ENCODE results near the gene LDHAL6A. TPM values are rescaled to one million over a fixed set of nuclear protein-coding genes. Genes with fewer than 3 reads are reported as not detected.
A peak's percentile ranks its signal among the peaks of the same experiment; 100 is the strongest.

Gene LDHAL6A
- total RNA-seq, 1 experiment from 2014 or later: not detected

DNA sequence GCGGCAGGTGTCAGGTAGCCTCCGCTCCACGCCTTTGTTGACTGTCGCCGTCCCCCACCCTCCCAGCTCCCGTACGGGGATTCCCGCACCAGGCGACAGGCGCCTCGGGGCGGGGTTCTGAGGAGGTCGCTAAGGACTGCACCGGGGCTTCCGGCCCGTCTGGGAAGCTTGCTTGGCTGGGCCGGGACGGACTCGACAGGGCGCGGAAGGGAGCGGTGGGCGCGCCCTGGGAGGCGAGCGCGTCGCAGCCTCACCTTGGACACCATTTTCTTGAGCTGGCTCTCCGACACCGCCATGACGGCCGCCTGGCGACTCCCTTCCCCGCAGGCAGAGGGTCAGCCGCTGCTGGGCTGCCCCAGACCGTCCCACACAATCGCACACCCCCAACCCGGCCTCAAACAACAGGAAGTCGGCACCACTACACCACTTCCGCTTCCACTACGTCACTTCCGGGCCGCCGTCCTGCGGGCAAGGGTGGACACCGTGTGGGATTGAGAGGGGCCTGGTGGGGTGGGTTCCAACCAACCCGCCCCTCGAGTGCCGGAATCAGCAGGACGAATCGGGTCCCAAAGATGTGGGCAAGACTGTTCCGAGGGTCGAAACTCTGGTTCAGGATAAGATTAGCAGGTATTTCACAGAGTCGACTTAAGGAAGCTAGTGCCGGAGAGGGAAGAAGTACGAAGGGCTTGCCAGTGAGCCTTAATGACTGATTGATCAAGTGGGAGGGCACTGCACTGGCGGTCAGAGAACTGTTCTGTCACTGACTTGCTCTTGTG lies 71.1 kb downstream of the LDHAL6A start, which contains the start of gene TSG101 (continued):
- TF ChIP-seq, protein P1, sequence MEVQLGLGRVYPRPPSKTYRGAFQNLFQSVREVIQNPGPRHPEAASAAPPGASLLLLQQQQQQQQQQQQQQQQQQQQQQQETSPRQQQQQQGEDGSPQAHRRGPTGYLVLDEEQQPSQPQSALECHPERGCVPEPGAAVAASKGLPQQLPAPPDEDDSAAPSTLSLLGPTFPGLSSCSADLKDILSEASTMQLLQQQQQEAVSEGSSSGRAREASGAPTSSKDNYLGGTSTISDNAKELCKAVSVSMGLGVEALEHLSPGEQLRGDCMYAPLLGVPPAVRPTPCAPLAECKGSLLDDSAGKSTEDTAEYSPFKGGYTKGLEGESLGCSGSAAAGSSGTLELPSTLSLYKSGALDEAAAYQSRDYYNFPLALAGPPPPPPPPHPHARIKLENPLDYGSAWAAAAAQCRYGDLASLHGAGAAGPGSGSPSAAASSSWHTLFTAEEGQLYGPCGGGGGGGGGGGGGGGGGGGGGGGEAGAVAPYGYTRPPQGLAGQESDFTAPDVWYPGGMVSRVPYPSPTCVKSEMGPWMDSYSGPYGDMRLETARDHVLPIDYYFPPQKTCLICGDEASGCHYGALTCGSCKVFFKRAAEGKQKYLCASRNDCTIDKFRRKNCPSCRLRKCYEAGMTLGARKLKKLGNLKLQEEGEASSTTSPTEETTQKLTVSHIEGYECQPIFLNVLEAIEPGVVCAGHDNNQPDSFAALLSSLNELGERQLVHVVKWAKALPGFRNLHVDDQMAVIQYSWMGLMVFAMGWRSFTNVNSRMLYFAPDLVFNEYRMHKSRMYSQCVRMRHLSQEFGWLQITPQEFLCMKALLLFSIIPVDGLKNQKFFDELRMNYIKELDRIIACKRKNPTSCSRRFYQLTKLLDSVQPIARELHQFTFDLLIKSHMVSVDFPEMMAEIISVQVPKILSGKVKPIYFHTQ (CRISPR knock-in tag; IDR thresholded peaks at IDR 0.05): no peak
- TF ChIP-seq ZNF232 (CRISPR knock-in tag; IDR thresholded peaks at IDR 0.05) (0 out of 2 replicates have a peak, but pooled peaks have one; percentile 60), NR3C1 (CRISPR knock-in tag; conservative IDR thresholded peaks at IDR 0.05; ENCODE audit: low read depth) (no peak), ATF1 (CRISPR knock-in tag; IDR thresholded peaks at IDR 0.05) (no peak), EMX1 (CRISPR knock-in tag; IDR thresholded peaks at IDR 0.05) (no peak), ZNF416 (CRISPR knock-in tag; IDR thresholded peaks at IDR 0.05) (peak; percentile 57; the same call in 1 of the 2 replicates), GRHL2 (CRISPR knock-in tag; IDR thresholded peaks at IDR 0.05; ENCODE audit: insufficient replicate concordance, severe bottlenecking) (no peak), JUN (CRISPR knock-in tag; IDR thresholded peaks at IDR 0.05) (peak; percentile 67; the same call in 1 of the 2 replicates), JAZF1 (CRISPR knock-in tag; IDR thresholded peaks at IDR 0.05) (no peak), ZBTB21 (CRISPR knock-in tag; IDR thresholded peaks at IDR 0.05; ENCODE audit: borderline replicate concordance) (no peak), ESRRA (CRISPR knock-in tag; IDR thresholded peaks at IDR 0.05; ENCODE audit: borderline replicate concordance) (no peak)
- TF ChIP-seq, protein P2, sequence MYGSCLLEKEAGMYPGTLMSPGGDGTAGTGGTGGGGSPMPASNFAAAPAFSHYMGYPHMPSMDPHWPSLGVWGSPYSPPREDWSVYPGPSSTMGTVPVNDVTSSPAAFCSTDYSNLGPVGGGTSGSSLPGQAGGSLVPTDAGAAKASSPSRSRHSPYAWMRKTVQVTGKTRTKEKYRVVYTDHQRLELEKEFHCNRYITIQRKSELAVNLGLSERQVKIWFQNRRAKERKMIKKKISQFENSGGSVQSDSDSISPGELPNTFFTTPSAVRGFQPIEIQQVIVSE (CRISPR knock-in tag; IDR thresholded peaks at IDR 0.05; ENCODE audit: borderline replicate concordance): no peak
- TF ChIP-seq, protein P3, sequence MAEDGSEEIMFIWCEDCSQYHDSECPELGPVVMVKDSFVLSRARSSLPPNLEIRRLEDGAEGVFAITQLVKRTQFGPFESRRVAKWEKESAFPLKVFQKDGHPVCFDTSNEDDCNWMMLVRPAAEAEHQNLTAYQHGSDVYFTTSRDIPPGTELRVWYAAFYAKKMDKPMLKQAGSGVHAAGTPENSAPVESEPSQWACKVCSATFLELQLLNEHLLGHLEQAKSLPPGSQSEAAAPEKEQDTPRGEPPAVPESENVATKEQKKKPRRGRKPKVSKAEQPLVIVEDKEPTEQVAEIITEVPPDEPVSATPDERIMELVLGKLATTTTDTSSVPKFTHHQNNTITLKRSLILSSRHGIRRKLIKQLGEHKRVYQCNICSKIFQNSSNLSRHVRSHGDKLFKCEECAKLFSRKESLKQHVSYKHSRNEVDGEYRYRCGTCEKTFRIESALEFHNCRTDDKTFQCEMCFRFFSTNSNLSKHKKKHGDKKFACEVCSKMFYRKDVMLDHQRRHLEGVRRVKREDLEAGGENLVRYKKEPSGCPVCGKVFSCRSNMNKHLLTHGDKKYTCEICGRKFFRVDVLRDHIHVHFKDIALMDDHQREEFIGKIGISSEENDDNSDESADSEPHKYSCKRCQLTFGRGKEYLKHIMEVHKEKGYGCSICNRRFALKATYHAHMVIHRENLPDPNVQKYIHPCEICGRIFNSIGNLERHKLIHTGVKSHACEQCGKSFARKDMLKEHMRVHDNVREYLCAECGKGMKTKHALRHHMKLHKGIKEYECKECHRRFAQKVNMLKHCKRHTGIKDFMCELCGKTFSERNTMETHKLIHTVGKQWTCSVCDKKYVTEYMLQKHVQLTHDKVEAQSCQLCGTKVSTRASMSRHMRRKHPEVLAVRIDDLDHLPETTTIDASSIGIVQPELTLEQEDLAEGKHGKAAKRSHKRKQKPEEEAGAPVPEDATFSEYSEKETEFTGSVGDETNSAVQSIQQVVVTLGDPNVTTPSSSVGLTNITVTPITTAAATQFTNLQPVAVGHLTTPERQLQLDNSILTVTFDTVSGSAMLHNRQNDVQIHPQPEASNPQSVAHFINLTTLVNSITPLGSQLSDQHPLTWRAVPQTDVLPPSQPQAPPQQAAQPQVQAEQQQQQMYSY (CRISPR knock-in tag; IDR thresholded peaks at IDR 0.05): 0 out of 2 replicates have a peak, but pooled peaks have one; percentile 24
- TF ChIP-seq, protein P4, sequence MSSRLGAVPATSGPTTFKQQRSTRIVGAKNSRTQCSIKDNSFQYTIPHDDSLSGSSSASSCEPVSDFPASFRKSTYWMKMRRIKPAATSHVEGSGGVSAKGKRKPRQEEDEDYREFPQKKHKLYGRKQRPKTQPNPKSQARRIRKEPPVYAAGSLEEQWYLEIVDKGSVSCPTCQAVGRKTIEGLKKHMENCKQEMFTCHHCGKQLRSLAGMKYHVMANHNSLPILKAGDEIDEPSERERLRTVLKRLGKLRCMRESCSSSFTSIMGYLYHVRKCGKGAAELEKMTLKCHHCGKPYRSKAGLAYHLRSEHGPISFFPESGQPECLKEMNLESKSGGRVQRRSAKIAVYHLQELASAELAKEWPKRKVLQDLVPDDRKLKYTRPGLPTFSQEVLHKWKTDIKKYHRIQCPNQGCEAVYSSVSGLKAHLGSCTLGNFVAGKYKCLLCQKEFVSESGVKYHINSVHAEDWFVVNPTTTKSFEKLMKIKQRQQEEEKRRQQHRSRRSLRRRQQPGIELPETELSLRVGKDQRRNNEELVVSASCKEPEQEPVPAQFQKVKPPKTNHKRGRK (CRISPR knock-in tag; IDR thresholded peaks at IDR 0.05; ENCODE audit: borderline replicate concordance): no peak
- TF ChIP-seq, protein P5, sequence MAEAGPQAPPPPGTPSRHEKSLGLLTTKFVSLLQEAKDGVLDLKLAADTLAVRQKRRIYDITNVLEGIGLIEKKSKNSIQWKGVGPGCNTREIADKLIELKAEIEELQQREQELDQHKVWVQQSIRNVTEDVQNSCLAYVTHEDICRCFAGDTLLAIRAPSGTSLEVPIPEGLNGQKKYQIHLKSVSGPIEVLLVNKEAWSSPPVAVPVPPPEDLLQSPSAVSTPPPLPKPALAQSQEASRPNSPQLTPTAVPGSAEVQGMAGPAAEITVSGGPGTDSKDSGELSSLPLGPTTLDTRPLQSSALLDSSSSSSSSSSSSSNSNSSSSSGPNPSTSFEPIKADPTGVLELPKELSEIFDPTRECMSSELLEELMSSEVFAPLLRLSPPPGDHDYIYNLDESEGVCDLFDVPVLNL (CRISPR knock-in tag; IDR thresholded peaks at IDR 0.05; ENCODE audit: borderline replicate concordance, low read depth): no peak
- TF ChIP-seq, protein P6, sequence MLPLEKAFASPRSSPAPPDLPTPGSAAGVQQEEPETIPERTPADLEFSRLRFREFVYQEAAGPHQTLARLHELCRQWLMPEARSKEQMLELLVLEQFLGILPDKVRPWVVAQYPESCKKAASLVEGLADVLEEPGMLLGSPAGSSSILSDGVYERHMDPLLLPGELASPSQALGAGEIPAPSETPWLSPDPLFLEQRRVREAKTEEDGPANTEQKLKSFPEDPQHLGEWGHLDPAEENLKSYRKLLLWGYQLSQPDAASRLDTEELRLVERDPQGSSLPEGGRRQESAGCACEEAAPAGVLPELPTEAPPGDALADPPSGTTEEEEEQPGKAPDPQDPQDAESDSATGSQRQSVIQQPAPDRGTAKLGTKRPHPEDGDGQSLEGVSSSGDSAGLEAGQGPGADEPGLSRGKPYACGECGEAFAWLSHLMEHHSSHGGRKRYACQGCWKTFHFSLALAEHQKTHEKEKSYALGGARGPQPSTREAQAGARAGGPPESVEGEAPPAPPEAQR (CRISPR knock-in tag; IDR thresholded peaks at IDR 0.05): no peak
- TF ChIP-seq, protein P7, sequence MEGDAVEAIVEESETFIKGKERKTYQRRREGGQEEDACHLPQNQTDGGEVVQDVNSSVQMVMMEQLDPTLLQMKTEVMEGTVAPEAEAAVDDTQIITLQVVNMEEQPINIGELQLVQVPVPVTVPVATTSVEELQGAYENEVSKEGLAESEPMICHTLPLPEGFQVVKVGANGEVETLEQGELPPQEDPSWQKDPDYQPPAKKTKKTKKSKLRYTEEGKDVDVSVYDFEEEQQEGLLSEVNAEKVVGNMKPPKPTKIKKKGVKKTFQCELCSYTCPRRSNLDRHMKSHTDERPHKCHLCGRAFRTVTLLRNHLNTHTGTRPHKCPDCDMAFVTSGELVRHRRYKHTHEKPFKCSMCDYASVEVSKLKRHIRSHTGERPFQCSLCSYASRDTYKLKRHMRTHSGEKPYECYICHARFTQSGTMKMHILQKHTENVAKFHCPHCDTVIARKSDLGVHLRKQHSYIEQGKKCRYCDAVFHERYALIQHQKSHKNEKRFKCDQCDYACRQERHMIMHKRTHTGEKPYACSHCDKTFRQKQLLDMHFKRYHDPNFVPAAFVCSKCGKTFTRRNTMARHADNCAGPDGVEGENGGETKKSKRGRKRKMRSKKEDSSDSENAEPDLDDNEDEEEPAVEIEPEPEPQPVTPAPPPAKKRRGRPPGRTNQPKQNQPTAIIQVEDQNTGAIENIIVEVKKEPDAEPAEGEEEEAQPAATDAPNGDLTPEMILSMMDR (IDR thresholded peaks at IDR 0.05): no peak
- TF ChIP-seq, protein P8, sequence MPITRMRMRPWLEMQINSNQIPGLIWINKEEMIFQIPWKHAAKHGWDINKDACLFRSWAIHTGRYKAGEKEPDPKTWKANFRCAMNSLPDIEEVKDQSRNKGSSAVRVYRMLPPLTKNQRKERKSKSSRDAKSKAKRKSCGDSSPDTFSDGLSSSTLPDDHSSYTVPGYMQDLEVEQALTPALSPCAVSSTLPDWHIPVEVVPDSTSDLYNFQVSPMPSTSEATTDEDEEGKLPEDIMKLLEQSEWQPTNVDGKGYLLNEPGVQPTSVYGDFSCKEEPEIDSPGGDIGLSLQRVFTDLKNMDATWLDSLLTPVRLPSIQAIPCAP (CRISPR knock-in tag; IDR thresholded peaks at IDR 0.05): no peak
- TF ChIP-seq, protein P9, sequence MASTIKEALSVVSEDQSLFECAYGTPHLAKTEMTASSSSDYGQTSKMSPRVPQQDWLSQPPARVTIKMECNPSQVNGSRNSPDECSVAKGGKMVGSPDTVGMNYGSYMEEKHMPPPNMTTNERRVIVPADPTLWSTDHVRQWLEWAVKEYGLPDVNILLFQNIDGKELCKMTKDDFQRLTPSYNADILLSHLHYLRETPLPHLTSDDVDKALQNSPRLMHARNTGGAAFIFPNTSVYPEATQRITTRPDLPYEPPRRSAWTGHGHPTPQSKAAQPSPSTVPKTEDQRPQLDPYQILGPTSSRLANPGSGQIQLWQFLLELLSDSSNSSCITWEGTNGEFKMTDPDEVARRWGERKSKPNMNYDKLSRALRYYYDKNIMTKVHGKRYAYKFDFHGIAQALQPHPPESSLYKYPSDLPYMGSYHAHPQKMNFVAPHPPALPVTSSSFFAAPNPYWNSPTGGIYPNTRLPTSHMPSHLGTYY (CRISPR knock-in tag; IDR thresholded peaks at IDR 0.05): no peak
- TF ChIP-seq, protein P10, sequence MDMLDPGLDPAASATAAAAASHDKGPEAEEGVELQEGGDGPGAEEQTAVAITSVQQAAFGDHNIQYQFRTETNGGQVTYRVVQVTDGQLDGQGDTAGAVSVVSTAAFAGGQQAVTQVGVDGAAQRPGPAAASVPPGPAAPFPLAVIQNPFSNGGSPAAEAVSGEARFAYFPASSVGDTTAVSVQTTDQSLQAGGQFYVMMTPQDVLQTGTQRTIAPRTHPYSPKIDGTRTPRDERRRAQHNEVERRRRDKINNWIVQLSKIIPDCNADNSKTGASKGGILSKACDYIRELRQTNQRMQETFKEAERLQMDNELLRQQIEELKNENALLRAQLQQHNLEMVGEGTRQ (CRISPR knock-in tag; IDR thresholded peaks at IDR 0.05): no peak

Measured in WTC11 (cell line).